HepG2 (cell line): ENCODE results near the gene DOHH. TPM values are rescaled to one million over a fixed set of nuclear protein-coding genes. Genes with fewer than 3 reads are reported as not detected.

Experiments used
- BATF2 ChIP-seq: sonication (generic); formaldehyde crosslinking; IDR thresholded peaks from 2 replicates; pipeline ENCODE4 v1.8.0; 2022; ENCODE audit warnings: mild to moderate bottlenecking, missing genetic modification reagents, moderate library complexity
- BCL3 ChIP-seq: sonication (generic); formaldehyde crosslinking; IDR thresholded peaks from 2 replicates; pipeline ENCODE4 v1.5.1; 2020; ENCODE audit warnings: mild to moderate bottlenecking, missing genetic modification reagents, moderate library complexity
- BRCA1 ChIP-seq: sonication (generic); formaldehyde crosslinking; IDR thresholded peaks from 2 replicates; pipeline ENCODE4 v1.4.0; 2020; ENCODE audit warnings: missing genetic modification reagents
- CCAR2 ChIP-seq: fragments of 200-400 bp; formaldehyde crosslinking; optimal IDR thresholded peaks from 2 replicates; pipeline ENCODE3; 2018; ENCODE audit warnings: low read depth, mild to moderate bottlenecking, low read length, moderate library complexity
- CHCHD3 ChIP-seq: sonication (generic); formaldehyde crosslinking; IDR thresholded peaks from 2 replicates; pipeline ENCODE4 v1.8.0; 2022; ENCODE audit warnings: mild to moderate bottlenecking, missing genetic modification reagents, moderate library complexity
- DNMT3B ChIP-seq: conservative IDR thresholded peaks from 2 replicates; pipeline ENCODE4 v1.6.1; 2016; ENCODE audit warnings: missing biosample characterization, control low read depth
- ELF4 ChIP-seq: sonication (generic); formaldehyde crosslinking; IDR thresholded peaks from 2 replicates; pipeline ENCODE4 v1.5.0; 2020; ENCODE audit warnings: missing genetic modification reagents, mild to moderate bottlenecking, moderate library complexity, borderline replicate concordance
- FOXA3 ChIP-seq: IDR thresholded peaks from 2 replicates; pipeline ENCODE4 v1.6.1; 2016; ENCODE audit warnings: missing genetic modification reagents, missing compliant biosample characterization
- MIER3 ChIP-seq: IDR thresholded peaks from 2 replicates; pipeline ENCODE4 v1.6.1; 2016; ENCODE audit warnings: missing compliant biosample characterization, borderline replicate concordance
- MTF1 ChIP-seq: sonication (generic); formaldehyde crosslinking; IDR thresholded peaks from 2 replicates; pipeline ENCODE4 v1.5.0; 2020; ENCODE audit warnings: missing genetic modification reagents
- NFE2L2 ChIP-seq: fragments of 150-350 bp; IDR thresholded peaks from 2 replicates; pipeline ENCODE4 v1.6.1; 2014; ENCODE audit warnings: low read length
- NFIB ChIP-seq: sonication (generic); formaldehyde crosslinking; IDR thresholded peaks from 2 replicates; pipeline ENCODE4 v1.9.0; 2021; ENCODE audit warnings: missing genetic modification reagents, mild to moderate bottlenecking, borderline replicate concordance
- NKX3-1 ChIP-seq: sonication (generic); formaldehyde crosslinking; IDR thresholded peaks from 2 replicates; pipeline ENCODE4 v1.5.0; 2020; ENCODE audit warnings: missing genetic modification reagents
- PRDM4 ChIP-seq: sonication (generic); formaldehyde crosslinking; IDR thresholded peaks from 2 replicates; pipeline ENCODE4 v1.9.0; 2021; ENCODE audit warnings: missing genetic modification reagents, borderline replicate concordance
- RXRA ChIP-seq: sonication (generic); formaldehyde crosslinking; IDR thresholded peaks from 2 replicates; pipeline ENCODE4 v1.5.1; 2020; ENCODE audit warnings: missing genetic modification reagents
- ZFAT ChIP-seq: sonication (generic); formaldehyde crosslinking; conservative IDR thresholded peaks from 2 replicates; pipeline ENCODE4 v1.8.1; 2023; ENCODE audit warnings: missing genetic modification reagents, inconsistent platforms
- ZGPAT ChIP-seq: IDR thresholded peaks from 2 replicates; pipeline ENCODE4 v1.6.1; 2016; ENCODE audit warnings: mild to moderate bottlenecking
- ZNF10 ChIP-seq: sonication (generic); formaldehyde crosslinking; IDR thresholded peaks from 2 replicates; pipeline ENCODE4 v1.4.0; 2020; ENCODE audit warnings: mild to moderate bottlenecking, low read depth, missing genetic modification reagents, borderline replicate concordance
- ZNF143 ChIP-seq: sonication (generic); formaldehyde crosslinking; IDR thresholded peaks from 2 replicates; pipeline ENCODE4 v1.4.0; 2020; ENCODE audit warnings: missing genetic modification reagents
- ZNF160 ChIP-seq: sonication (generic); formaldehyde crosslinking; IDR thresholded peaks from 2 replicates; pipeline ENCODE4 v1.8.0; 2022; ENCODE audit warnings: mild to moderate bottlenecking, inconsistent platforms, missing genetic modification reagents
- ZNF468 ChIP-seq: sonication (generic); formaldehyde crosslinking; IDR thresholded peaks from 2 replicates; pipeline ENCODE4 v1.8.0; 2022; ENCODE audit warnings: mild to moderate bottlenecking, moderate library complexity, missing genetic modification reagents
- ZNF549 ChIP-seq: sonication (generic); formaldehyde crosslinking; IDR thresholded peaks from 2 replicates; pipeline ENCODE4 v1.5.0; 2020; ENCODE audit warnings: missing genetic modification reagents
- ZNF564 ChIP-seq: sonication (generic); formaldehyde crosslinking; IDR thresholded peaks from 2 replicates; pipeline ENCODE4 v1.8.1; 2023; ENCODE audit warnings: mild to moderate bottlenecking, missing genetic modification reagents
- ZNF781 ChIP-seq: sonication (generic); formaldehyde crosslinking; IDR thresholded peaks from 2 replicates; pipeline ENCODE4 v1.5.1; 2020; ENCODE audit warnings: borderline replicate concordance, mild to moderate bottlenecking, missing genetic modification reagents; ENCODE audit errors: not compliant biosample characterization
- ZNF839 ChIP-seq: sonication (generic); formaldehyde crosslinking; IDR thresholded peaks from 2 replicates; pipeline ENCODE4 v1.4.0; 2020; ENCODE audit warnings: missing genetic modification reagents, mild to moderate bottlenecking, borderline replicate concordance
- ZSCAN25 ChIP-seq: sonication (generic); formaldehyde crosslinking; IDR thresholded peaks from 2 replicates; pipeline ENCODE4 v1.8.0; 2022; ENCODE audit warnings: mild to moderate bottlenecking, missing genetic modification reagents
- polyA plus RNA-seq, 8 experiments: library from polyadenylated mRNA; depleted of rRNA in 3 of 8; stranded (reverse) in 7 of 8; unstranded in 1 of 8; fragments of >200 nt; fragmentation: Illumina TruSeq in 4 of 8; extraction: Trizol in 4 of 8; gene quantifications; 2 replicates each; pipeline versions ENCODE4 v1.2.1 to v1.2.3, GENCODE V29; 2011 to 2016; ENCODE audit warnings: low read depth in 4 of 8, missing spikeins in 1 of 8, mixed read lengths in 1 of 8; ENCODE audit not compliant: insufficient read depth in 1 of 8
- total RNA-seq, 5 experiments: library from RNA; depleted of rRNA; stranded (reverse); fragments of >200 nt; fragmentation: Illumina TruSeq; extraction: Trizol; gene quantifications; 2 replicates each; pipeline ENCODE4 v1.2.3, GENCODE V29; 2016; ENCODE audit warnings: low read depth in 1 of 5

Gene DOHH
- total and polyA plus RNA-seq, 2 of the 13 experiments (the other 11 are each of a cell fraction or from before 2014, with no cell fraction given), result 3.5 to 13.7 TPM

GRCh38 chr19:3500429-3501101 lies at the start of gene DOHH (continued):
- TF ChIP-seq PRDM4, result no peak
- peak; percentile 82; the same call in 1 of the 2 replicates for TF ChIP-seq CHCHD3 (CRISPR knock-in tag)
- TF ChIP-seq BATF2, result peak; percentile 62; the same call in 1 of the 2 replicates
- TF ChIP-seq ZGPAT (CRISPR knock-in tag), result peak; percentile 90
- peak; percentile 93; the same call in 1 of the 2 replicates for TF ChIP-seq DNMT3B (CRISPR knock-in tag)
- peak; percentile 72; the same call in 1 of the 2 replicates for TF ChIP-seq MIER3 (CRISPR knock-in tag)
- TF ChIP-seq ELF4 (CRISPR knock-in tag), result no peak
- TF ChIP-seq BRCA1 (CRISPR knock-in tag), result no peak
- no peak for TF ChIP-seq NKX3-1 (CRISPR knock-in tag)
- peak; percentile 57; the same call in 1 of the 2 replicates for TF ChIP-seq ZNF143
- no peak for TF ChIP-seq ZNF468
- peak; percentile 78 for TF ChIP-seq BCL3 (CRISPR knock-in tag)
- TF ChIP-seq MTF1 (CRISPR knock-in tag), result no peak
- TF ChIP-seq ZSCAN25 (CRISPR knock-in tag), result peak; percentile 67
- TF ChIP-seq NFIB (CRISPR knock-in tag), result no peak
- TF ChIP-seq NFE2L2, result no peak
- peak; percentile 64 for TF ChIP-seq ZNF781 (CRISPR knock-in tag)
- peak; percentile 62; the same call in 1 of the 2 replicates for TF ChIP-seq RXRA
- TF ChIP-seq ZNF564, result peak; percentile 87
- TF ChIP-seq ZNF839 (CRISPR knock-in tag), result 0 out of 2 replicates have a peak, but pooled peaks have one; percentile 73
- no peak for TF ChIP-seq ZFAT (CRISPR knock-in tag)
- TF ChIP-seq FOXA3 (CRISPR knock-in tag), result peak; percentile 26; the same call in 1 of the 2 replicates
- no peak for TF ChIP-seq ZNF549 (CRISPR knock-in tag)
- TF ChIP-seq ZNF160 (CRISPR knock-in tag), result peak; percentile 83; the same call in 1 of the 2 replicates
- TF ChIP-seq CCAR2, result no peak
- TF ChIP-seq ZNF10 (CRISPR knock-in tag), result no peak
